Gastroesophageal sphincter (tissue), 4 donors: ENCODE data around the gene IZUMO3. TPM values are rescaled to one million over a fixed set of nuclear protein-coding genes. Genes with fewer than 3 reads are reported as not detected.

Experiments used
- ATAC-seq: fragments of 150-250 bp; one replicate; pipeline ENCODE4 v1.9.1; 2016; ENCODE audit warnings: mild to moderate bottlenecking, moderate library complexity
- H3K27ac ChIP-seq, 4 donors: fragments of 200-600 bp; sonication (generic) in 3 of 4; 1 replicate in 3 of 4; 2 replicates in 1 of 4; pipeline ENCODE4 v1.5.1; 2016 to 2019
- H3K27me3 ChIP-seq: fragments of 200-600 bp; sonication (generic); one replicate; pipeline ENCODE4 v1.5.1; 2019
- H3K36me3 ChIP-seq, 2 donors: fragments of 200-600 bp; sonication (generic); one replicate each; pipeline ENCODE4 v1.5.1; 2019; ENCODE audit warnings: control low read depth in 1 of 2
- H3K4me1 ChIP-seq, 3 donors: fragments of 200-600 bp; sonication (generic); 1 replicate in 2 of 3; 2 replicates in 1 of 3; pipeline ENCODE4 v1.5.1; 2016 to 2019; ENCODE audit warnings: control low read depth in 2 of 3
- H3K4me3 ChIP-seq, 2 donors: fragments of 200-600 bp; sonication (generic); one replicate each; pipeline ENCODE4 v1.5.1; 2019; ENCODE audit warnings: mild to moderate bottlenecking in 1 of 2, moderate library complexity in 1 of 2
- H3K9me3 ChIP-seq, 3 donors: fragments of 200-600 bp; sonication (generic); one replicate each; pipeline ENCODE4 v1.5.1; 2017 to 2019; ENCODE audit warnings: control low read depth in 2 of 3
- CTCF ChIP-seq, 4 experiments: fragments of 200-600 bp in 2 of 4; fragments of 450-650 bp in 2 of 4; sonication (generic) in 1 of 4; IDR thresholded peaks; one replicate each; pipeline ENCODE4 v1.5.1; 2017 to 2019; ENCODE audit warnings: antibody characterized with exemption in 4 of 4, mild to moderate bottlenecking in 2 of 4, moderate library complexity in 2 of 4
- EP300 ChIP-seq: sonication (generic); formaldehyde crosslinking; IDR thresholded peaks from one replicate; pipeline ENCODE4 v1.6.1; 2017; ENCODE audit warnings: antibody characterized with exemption, mild to moderate bottlenecking
- POLR2A ChIP-seq, 2 donors: fragments of 450-650 bp; IDR thresholded peaks; one replicate each; pipeline ENCODE4 v1.6.1; 2017; ENCODE audit warnings: antibody characterized with exemption in 2 of 2, mild to moderate bottlenecking in 2 of 2, moderate library complexity in 1 of 2
- POLR2AphosphoS5 ChIP-seq: sonication (generic); formaldehyde crosslinking; IDR thresholded peaks from one replicate; pipeline ENCODE4 v1.6.1; 2017; ENCODE audit warnings: antibody characterized with exemption
- WGBS, 2 donors: methylation state at CpG; one replicate each; pipeline ENCODE4 v1.1.5; 2018; ENCODE audit warnings: low coverage in 1 of 2; 5-methylcytosine and 5-hydroxymethylcytosine counted together
- total RNA-seq, 4 donors: library from RNA; depleted of rRNA; stranded (reverse); fragments of >200 nt; gene quantifications; one replicate each; pipeline ENCODE4 v1.1.0, GENCODE V29; 2016

IZUMO3 gene
- total RNA-seq, 4 donors from 2014 or later = not detected

GRCh38 chr9:24504521-24504920 lies 41.2 kb downstream of the IZUMO3 start:
- no peak for ATAC-seq
- H3K27ac ChIP-seq = no peak overlapping the region
- H3K36me3 ChIP-seq = no peaks in the 10 kb centered on the region
- WGBS, 2 donors = 59 to 89% methylated on average over 3 of the region's 3 CpGs
- no peak overlapping the region for H3K4me3 ChIP-seq
- TF ChIP-seq POLR2A (IDR thresholded peaks at IDR 0.05) (no peak), EP300 (no peak), CTCF (IDR thresholded peaks at IDR 0.05) (no peak), POLR2AphosphoS5 (no peak)
- H3K9me3 ChIP-seq = no peaks in the 10 kb centered on the region
- no peaks in the 10 kb centered on the region for H3K27me3 ChIP-seq
- H3K4me1 ChIP-seq = peaks cover 0 to 6% (median 4%) of the 10 kb centered on the region in 3 donors

- H3K27me3 ChIP-seq = no peaks in the 10 kb centered on the region
- H3K4me1 ChIP-seq = peaks cover 0 to 6% (median 4%) of the 10 kb centered on the region in 3 donors
- no peak overlapping the region for H3K4me3 ChIP-seq
- no peak overlapping the region for H3K27ac ChIP-seq
- no peak for ATAC-seq
- TF ChIP-seq POLR2AphosphoS5 (no peak), POLR2A (IDR thresholded peaks at IDR 0.05) (no peak), EP300 (no peak), CTCF (IDR thresholded peaks at IDR 0.05) (no peak)
- WGBS, 2 donors = 100% methylated on average over 1 of the region's 1 CpG; no CpG with 5 or more reads in 1 of the 2 donors
- H3K9me3 ChIP-seq = no peaks in the 10 kb centered on the region
- no peaks in the 10 kb centered on the region for H3K36me3 ChIP-seq
These were observed 43.3 kb downstream of the IZUMO3 start for GRCh38 chr9:24502206-24502937.

- H3K4me1 ChIP-seq = peaks cover 0 to 6% (median 4%) of the 10 kb centered on the region in 3 donors
- H3K36me3 ChIP-seq = no peaks in the 10 kb centered on the region
- TF ChIP-seq EP300 = no peak
- TF ChIP-seq CTCF (IDR thresholded peaks at IDR 0.05) = no peak
- TF ChIP-seq POLR2A (IDR thresholded peaks at IDR 0.05) = no peak
- no peak for TF ChIP-seq POLR2AphosphoS5
- H3K4me3 ChIP-seq = no peak overlapping the region
- no peaks in the 10 kb centered on the region for H3K9me3 ChIP-seq
- no peaks in the 10 kb centered on the region for H3K27me3 ChIP-seq
- ATAC-seq = no peak
- WGBS, 2 donors = 50 to 58% methylated on average over 3 of the region's 3 CpGs
- H3K27ac ChIP-seq = no peak overlapping the region
These were observed 44.9 kb downstream of the IZUMO3 start for GRCh38 chr9:24500761-24501160.

- no peak for ATAC-seq
- WGBS, 2 donors = 28 to 38% methylated on average over 1 to 2 of the region's 2 CpGs
- H3K4me1 ChIP-seq = no peaks in the 10 kb centered on the region
- H3K9me3 ChIP-seq = no peaks in the 10 kb centered on the region
- no peaks in the 10 kb centered on the region for H3K27me3 ChIP-seq
- H3K27ac ChIP-seq = no peak overlapping the region
- TF ChIP-seq EP300 = no peak
- TF ChIP-seq POLR2AphosphoS5 = no peak
- no peak for TF ChIP-seq POLR2A (IDR thresholded peaks at IDR 0.05)
- no peak for TF ChIP-seq CTCF (IDR thresholded peaks at IDR 0.05)
- H3K4me3 ChIP-seq = no peak overlapping the region
- H3K36me3 ChIP-seq = no peaks in the 10 kb centered on the region
These were observed 47.1 kb downstream of the IZUMO3 start for GRCh38 chr9:24498632-24499031.

GRCh38 chr9:24497671-24498070 lies 48.0 kb downstream of the IZUMO3 start:
- WGBS, 2 donors = 38 to 65% methylated on average over 1 to 4 of the region's 4 CpGs
- TF ChIP-seq EP300 (no peak), CTCF (IDR thresholded peaks at IDR 0.05) (no peak), POLR2AphosphoS5 (no peak), POLR2A (IDR thresholded peaks at IDR 0.05) (no peak)

More at GRCh38 chr9:24497671-24498070, 48.0 kb downstream of the IZUMO3 start:
- H3K4me3 ChIP-seq = no peak overlapping the region
- no peak for ATAC-seq
- H3K4me1 ChIP-seq = no peaks in the 10 kb centered on the region
- H3K36me3 ChIP-seq = no peaks in the 10 kb centered on the region
- H3K27ac ChIP-seq = no peak overlapping the region
- H3K9me3 ChIP-seq = no peaks in the 10 kb centered on the region
- H3K27me3 ChIP-seq = no peaks in the 10 kb centered on the region
